Breast epithelium (tissue), 3 donors: Measurements from ENCODE around the gene CTSG.

Source experiments
- CTCF ChIP-seq, 3 donors: fragments of 450-650 bp; IDR thresholded peaks; one replicate each; pipeline ENCODE4 v1.5.1; 2016 to 2017; ENCODE audit warnings: antibody characterized with exemption in 3 of 3, mild to moderate bottlenecking in 3 of 3, moderate library complexity in 3 of 3
- POLR2A ChIP-seq: fragments of 450-650 bp; IDR thresholded peaks from one replicate; pipeline ENCODE4 v1.6.1; 2016; ENCODE audit warnings: antibody characterized with exemption, mild to moderate bottlenecking, moderate library complexity

DNA sequence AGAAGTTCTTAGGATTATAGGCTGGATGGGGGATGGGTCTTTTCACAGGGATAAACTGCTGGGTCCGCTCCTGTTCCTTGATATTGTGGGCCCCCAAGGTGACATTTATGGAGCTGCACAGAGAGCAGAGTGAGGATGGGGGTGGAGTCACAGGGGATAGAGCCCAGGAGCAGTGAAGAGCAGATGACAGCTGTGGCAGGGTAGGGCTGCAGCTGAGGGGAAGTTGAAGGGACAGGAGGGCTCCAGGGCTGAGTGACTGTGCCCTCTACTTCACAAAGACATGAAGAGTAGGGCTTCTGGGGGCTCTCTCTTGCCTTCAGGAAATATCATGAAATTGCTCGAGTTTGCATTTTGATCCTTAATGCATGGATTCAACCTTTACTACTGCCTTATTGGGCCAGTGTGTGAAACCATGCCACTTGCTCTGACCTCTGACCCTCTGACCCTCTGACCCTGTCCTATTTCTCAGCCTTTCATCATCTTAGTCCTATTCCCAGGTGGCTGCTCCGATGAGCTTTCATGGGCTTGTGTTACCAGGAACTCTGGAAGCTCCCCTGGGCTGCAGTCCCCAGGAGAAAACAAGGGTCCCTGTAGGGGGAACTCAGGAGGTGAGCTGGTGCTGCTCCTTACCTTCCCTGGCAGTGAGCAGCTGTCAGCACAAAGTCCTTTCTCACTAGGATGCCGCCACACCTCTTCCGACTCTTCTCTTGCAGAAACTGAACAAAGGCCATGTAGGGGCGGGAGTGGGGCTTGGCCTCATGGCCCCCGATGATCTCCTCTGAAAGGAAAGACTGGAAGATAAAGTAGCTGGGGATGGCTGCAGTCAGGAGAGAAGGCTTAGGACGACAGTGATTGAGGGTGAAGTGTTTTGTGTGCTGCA, 31.8 kb upstream of the CTSG start:
- TF ChIP-seq POLR2A, result no peak
- no peak for TF ChIP-seq CTCF (IDR thresholded peaks at IDR 0.05)
